ENCODE measurements around the gene ARHGAP25. TPM values are rescaled to one million over a fixed set of nuclear protein-coding genes. Genes with fewer than 3 reads are reported as not detected.

ARHGAP25 gene
- total RNA-seq, 3 donors from 2014 or later (not counting 1 experiment from before 2014, with no cell fraction given): 122 to 180 (median 155) TPM

- no peaks in the 10 kb centered on the region for H3K9me3 Mint-ChIP-seq
- H3K27ac Mint-ChIP-seq: peak overlapping the region in 1 of 2 donors; percentile 79
- H3K4me1 Mint-ChIP-seq: peaks cover 47 to 56% of the 10 kb centered on the region in 2 donors
- no peak overlapping the region for H3K4me3 Mint-ChIP-seq
- no peak for DNase-seq
- intact Hi-C loops (cut with micrococcal nuclease): loop anchor here (5.0 kb wide), 1 partner anchor 33 kb away; no protein-coding TSS in a partner anchor
- peaks cover 25% of the 10 kb centered on the region for H3K36me3 Mint-ChIP-seq
- H3K27me3 ChIP-seq (ENCODE audit: control insufficient read depth, insufficient read depth, low read length): no peaks in the 10 kb centered on the region
- no peak overlapping the region for H3K27ac ChIP-seq (ENCODE audit: low read length)
- no peak overlapping the region for H3K4me3 ChIP-seq (ENCODE audit: low read length)
- H3K36me3 ChIP-seq (ENCODE audit: control insufficient read depth, insufficient read depth, low read length): peaks cover 95% of the 10 kb centered on the region
- no peaks in the 10 kb centered on the region for H3K9me3 ChIP-seq (ENCODE audit: control insufficient read depth, insufficient read depth, low read length)
- ATAC-seq: no peak
- TF ChIP-seq, protein P1, sequence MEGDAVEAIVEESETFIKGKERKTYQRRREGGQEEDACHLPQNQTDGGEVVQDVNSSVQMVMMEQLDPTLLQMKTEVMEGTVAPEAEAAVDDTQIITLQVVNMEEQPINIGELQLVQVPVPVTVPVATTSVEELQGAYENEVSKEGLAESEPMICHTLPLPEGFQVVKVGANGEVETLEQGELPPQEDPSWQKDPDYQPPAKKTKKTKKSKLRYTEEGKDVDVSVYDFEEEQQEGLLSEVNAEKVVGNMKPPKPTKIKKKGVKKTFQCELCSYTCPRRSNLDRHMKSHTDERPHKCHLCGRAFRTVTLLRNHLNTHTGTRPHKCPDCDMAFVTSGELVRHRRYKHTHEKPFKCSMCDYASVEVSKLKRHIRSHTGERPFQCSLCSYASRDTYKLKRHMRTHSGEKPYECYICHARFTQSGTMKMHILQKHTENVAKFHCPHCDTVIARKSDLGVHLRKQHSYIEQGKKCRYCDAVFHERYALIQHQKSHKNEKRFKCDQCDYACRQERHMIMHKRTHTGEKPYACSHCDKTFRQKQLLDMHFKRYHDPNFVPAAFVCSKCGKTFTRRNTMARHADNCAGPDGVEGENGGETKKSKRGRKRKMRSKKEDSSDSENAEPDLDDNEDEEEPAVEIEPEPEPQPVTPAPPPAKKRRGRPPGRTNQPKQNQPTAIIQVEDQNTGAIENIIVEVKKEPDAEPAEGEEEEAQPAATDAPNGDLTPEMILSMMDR (IDR thresholded peaks at IDR 0.05): no peak
- H3K4me1 ChIP-seq (ENCODE audit: control insufficient read depth, insufficient read depth, low read length): peaks cover 35% of the 10 kb centered on the region
- 87% methylated on average over 2 of the region's 4 CpGs for WGBS (ENCODE audit: insufficient coverage)
- H3K27me3 Mint-ChIP-seq (ENCODE audit: low read depth in 2 of 2): no peaks in the 10 kb centered on the region
Measured at GRCh38 chr2:68805025-68805424, 70.4 kb downstream of the ARHGAP25 start.

DNA sequence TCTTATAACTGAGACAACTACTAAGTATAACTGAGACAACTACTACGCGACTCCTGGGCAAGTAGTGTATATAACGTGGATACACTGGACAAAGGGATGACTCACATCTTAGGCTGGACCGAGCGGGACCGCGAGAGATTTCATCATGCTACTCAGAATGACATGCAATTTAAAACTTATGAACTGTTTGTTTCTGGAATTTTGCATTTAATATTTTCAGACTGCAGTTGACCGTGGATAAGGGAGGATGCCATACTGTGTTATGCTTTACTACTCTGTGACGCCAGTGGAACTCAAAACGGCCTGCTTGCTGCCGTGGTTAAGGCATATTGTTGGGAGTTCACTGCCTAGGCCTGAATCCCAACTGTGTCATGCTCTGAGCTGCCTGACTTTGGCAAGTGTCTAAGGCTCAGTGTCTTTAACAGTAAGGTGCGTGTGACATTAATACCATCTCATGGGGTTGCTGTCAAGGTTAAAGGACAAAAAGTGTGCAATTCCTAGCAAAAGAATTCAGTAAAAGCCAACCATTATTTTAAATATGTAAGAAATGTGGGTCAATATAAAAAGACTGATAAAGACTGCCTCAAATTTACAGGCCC, 72.0 kb downstream of the ARHGAP25 start:
- no peak overlapping the region for H3K27ac ChIP-seq (ENCODE audit: low read length)
- Mint-ChIP-seq H3K4me1 (peaks cover 49 to 61% of the 10 kb centered on the region in 2 donors), H3K27ac (peak overlapping the region in 1 of 2 donors; percentile 90), H3K27me3 (ENCODE audit: low read depth in 2 of 2) (no peaks in the 10 kb centered on the region), H3K9me3 (no peaks in the 10 kb centered on the region), H3K4me3 (no peak overlapping the region), H3K36me3 (peaks cover 18% of the 10 kb centered on the region)
- ATAC-seq (no peak), DNase-seq (no peak)
- intact Hi-C loops (cut with micrococcal nuclease): loop anchor here (5.0 kb wide), 1 partner anchor 34 kb away; no protein-coding TSS in a partner anchor
- WGBS (ENCODE audit: insufficient coverage): 90% methylated on average over 12 of the region's 12 CpGs
- TF ChIP-seq, protein P1 (IDR thresholded peaks at IDR 0.05): no peak
- H3K4me1 ChIP-seq (ENCODE audit: control insufficient read depth, insufficient read depth, low read length): peaks cover 30% of the 10 kb centered on the region
- H3K9me3 ChIP-seq (ENCODE audit: control insufficient read depth, insufficient read depth, low read length): no peaks in the 10 kb centered on the region
- H3K27me3 ChIP-seq (ENCODE audit: control insufficient read depth, insufficient read depth, low read length): no peaks in the 10 kb centered on the region
- H3K4me3 ChIP-seq (ENCODE audit: low read length): no peak overlapping the region
- H3K36me3 ChIP-seq (ENCODE audit: control insufficient read depth, insufficient read depth, low read length): peaks cover 94% of the 10 kb centered on the region

DNA sequence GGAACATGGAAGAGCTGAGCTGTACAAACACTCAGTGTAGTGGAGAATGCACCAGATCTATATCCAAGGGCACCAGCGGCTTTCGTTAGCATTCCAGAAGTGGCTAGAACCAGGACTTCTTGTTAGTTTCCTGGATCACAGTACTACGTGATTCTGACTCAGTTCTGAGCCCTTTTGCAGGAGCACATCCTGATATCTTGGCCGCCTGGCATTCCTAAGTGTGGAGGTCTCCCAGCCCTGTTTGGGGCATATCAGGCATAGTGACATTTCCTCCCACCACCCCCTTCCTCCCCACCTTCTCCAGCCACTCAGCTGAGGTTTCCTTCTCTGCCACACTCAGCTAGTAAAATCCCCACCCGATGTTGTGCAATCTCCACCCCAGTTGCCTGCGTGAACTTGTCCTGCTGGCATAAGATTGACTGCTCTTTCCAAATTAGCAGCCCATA, 73.2 kb downstream of the ARHGAP25 start:
- Mint-ChIP-seq H3K4me1 (peaks cover 61 to 72% of the 10 kb centered on the region in 2 donors), H3K9me3 (no peaks in the 10 kb centered on the region), H3K4me3 (peak overlapping the region; percentile 54), H3K36me3 (peaks cover 30% of the 10 kb centered on the region), H3K27me3 (ENCODE audit: low read depth in 2 of 2) (no peaks in the 10 kb centered on the region), H3K27ac (peak overlapping the region in 1 of 2 donors; percentile 90)
- TF ChIP-seq, protein P1 (IDR thresholded peaks at IDR 0.05): no peak
- peaks cover 30% of the 10 kb centered on the region for H3K4me1 ChIP-seq (ENCODE audit: control insufficient read depth, insufficient read depth, low read length)
- intact Hi-C loops (cut with micrococcal nuclease): loop anchor here (5.0 kb wide), 1 partner anchor 36 kb away; no protein-coding TSS in a partner anchor
- peak; percentile 86 to 94 (median 89) for ATAC-seq
- H3K36me3 ChIP-seq (ENCODE audit: control insufficient read depth, insufficient read depth, low read length): peaks cover 98% of the 10 kb centered on the region
- WGBS (ENCODE audit: insufficient coverage): 24% methylated on average over 6 of the region's 6 CpGs
- H3K27ac ChIP-seq (ENCODE audit: low read length): peak overlapping the region; percentile 69
- H3K27me3 ChIP-seq (ENCODE audit: control insufficient read depth, insufficient read depth, low read length): no peaks in the 10 kb centered on the region
- H3K4me3 ChIP-seq (ENCODE audit: low read length): no peak overlapping the region
- no peaks in the 10 kb centered on the region for H3K9me3 ChIP-seq (ENCODE audit: control insufficient read depth, insufficient read depth, low read length)
- DNase-seq: peak; percentile 40 to 54
